Astrocyte of the cerebellum (primary cell): Measurements from ENCODE around the gene GEMIN7.

Source experiments
- DNase-seq: peaks from one replicate; pipeline ENCODE4 v3.0.0-alpha.2; 2011; ENCODE audit warnings: low read depth
- H3K4me3 ChIP-seq: 2 replicates; pipeline ENCODE4 v1.5.1; 2011; ENCODE audit warnings: mild to moderate bottlenecking, low read depth, low read length, moderate library complexity
- CTCF ChIP-seq: IDR thresholded peaks from 2 replicates; pipeline ENCODE4 v1.5.1; 2012; ENCODE audit warnings: low read length, low read depth, moderate library complexity, mild to moderate bottlenecking; ENCODE audit errors: missing control alignments
- in situ Hi-C: cut with HindIII; loops from 2 replicates; pipeline ENCODE4 v1.10.0; 2017; ENCODE audit warnings: low sequenced_read_pairs

Gene GEMIN7

GRCh38 chr19:45099467-45100191 lies 20.6 kb downstream of the GEMIN7 start:
- no peak overlapping the region for H3K4me3 ChIP-seq
- no peak for TF ChIP-seq CTCF
- no peak for DNase-seq
- in situ Hi-C loops, result loop anchor here (25.0 kb wide), 1 partner anchor 138 kb away; the partner anchor contains the start of gene EXOC3L2

- no peak overlapping the region for H3K4me3 ChIP-seq
- no peak for DNase-seq
- no peak for TF ChIP-seq CTCF
- in situ Hi-C loops, result loop anchor here (25.0 kb wide), 1 partner anchor 137 kb away; the partner anchor contains the start of gene EXOC3L2
These were observed 21.1 kb downstream of the GEMIN7 start for GRCh38 chr19:45100201-45100600.

- H3K4me3 ChIP-seq, result no peak overlapping the region
- TF ChIP-seq CTCF, result no peak
- no peak for DNase-seq
- in situ Hi-C loops, result loop anchor here (25.0 kb wide), 1 partner anchor 136 kb away; the partner anchor contains the start of gene EXOC3L2
These were observed 21.8 kb downstream of the GEMIN7 start for GRCh38 chr19:45100846-45101252.

- in situ Hi-C loops, result loop anchor here (25.0 kb wide), 1 partner anchor 135 kb away; the partner anchor contains the start of gene EXOC3L2
- no peak overlapping the region for H3K4me3 ChIP-seq
- DNase-seq, result no peak
- no peak for TF ChIP-seq CTCF
These were observed 22.7 kb downstream of the GEMIN7 start for GRCh38 chr19:45101806-45102205.

GRCh38 chr19:45102481-45102880 lies 23.4 kb downstream of the GEMIN7 start:
- no peak for TF ChIP-seq CTCF
- H3K4me3 ChIP-seq, result no peak overlapping the region
- no peak for DNase-seq
- in situ Hi-C loops, result loop anchor here (25.0 kb wide), 1 partner anchor 135 kb away; the partner anchor contains the start of gene EXOC3L2

GRCh38 chr19:45103156-45103507 lies 24.1 kb downstream of the GEMIN7 start:
- no peak overlapping the region for H3K4me3 ChIP-seq

More at GRCh38 chr19:45103156-45103507, 24.1 kb downstream of the GEMIN7 start:
- no peak for TF ChIP-seq CTCF
- no peak for DNase-seq
- in situ Hi-C loops, result loop anchor here (25.0 kb wide), 1 partner anchor 134 kb away; the partner anchor contains the start of gene EXOC3L2
